Large intestine (tissue), 3 donors: ENCODE results near the gene TULP4. TPM values are rescaled to one million over a fixed set of nuclear protein-coding genes. Genes with fewer than 3 reads are reported as not detected.
A peak's percentile ranks its signal among the peaks of the same experiment; 100 is the strongest.
"Not testable (repeated sequence)": the region's sequence is repeated elsewhere in the genome, so short reads cannot be mapped to it uniquely, and the experiment has no call there.

Experiments
- DNase-seq, 2 donors: peaks; one replicate each; pipeline versions ENCODE4 v3.0.0 to v3.0.0-alpha.2; 2013
- H3K27ac ChIP-seq: one replicate; pipeline ENCODE4 v1.5.1; 2013; ENCODE audit warnings: low read length
- H3K27me3 ChIP-seq: 2 replicates; pipeline ENCODE4 v1.6.1; 2013; ENCODE audit warnings: low read length; ENCODE audit not compliant: control insufficient read depth, insufficient read depth
- H3K36me3 ChIP-seq: 2 replicates; pipeline ENCODE4 v1.6.1; 2013; ENCODE audit warnings: low read length; ENCODE audit not compliant: control insufficient read depth, insufficient read depth
- H3K4me1 ChIP-seq: one replicate; pipeline ENCODE4 v1.6.1; 2013; ENCODE audit warnings: low read length; ENCODE audit not compliant: control insufficient read depth, insufficient read depth
- H3K4me3 ChIP-seq: one replicate; pipeline ENCODE4 v1.5.1; 2013; ENCODE audit warnings: low read length
- H3K9me3 ChIP-seq: one replicate; pipeline ENCODE4 v1.6.1; 2013; ENCODE audit warnings: mild to moderate bottlenecking, low read depth, low read length, moderate library complexity; ENCODE audit not compliant: control insufficient read depth
- WGBS: methylation state at CpG from one replicate; pipeline ENCODE4 v1.1.5; 2013; ENCODE audit warnings: low lambda C conversion rate; ENCODE audit not compliant: insufficient coverage; 5-methylcytosine and 5-hydroxymethylcytosine counted together
- polyA plus RNA-seq: library from polyadenylated mRNA; unstranded; fragments of 120-200 nt; gene quantifications from one replicate; pipeline ENCODE4 v1.2.1, GENCODE V29; 2013

TULP4 gene
- polyA plus RNA-seq, 1 donor, result 25.8 TPM

GRCh38 chr6:158548418-158549161 is 236.3 kb downstream of the TULP4 start:
- DNase-seq, result no peak
- Histone ChIP-seq H3K36me3 (no peaks in the 10 kb centered on the region), H3K27me3 (peaks cover 3% of the 10 kb centered on the region), H3K9me3 (no peaks in the 10 kb centered on the region), H3K27ac (no peak overlapping the region), H3K4me3 (no peak overlapping the region), H3K4me1 (no peaks in the 10 kb centered on the region)
- 100% methylated on average over 3 of the region's 9 CpGs for WGBS

GRCh38 chr6:158552055-158552795 is 240.0 kb downstream of the TULP4 start:
- H3K4me3 ChIP-seq, result no peak overlapping the region
- 76% methylated on average over 3 of the region's 6 CpGs for WGBS
- no peaks in the 10 kb centered on the region for H3K4me1 ChIP-seq
- H3K27ac ChIP-seq, result no peak overlapping the region
- H3K9me3 ChIP-seq, result no peaks in the 10 kb centered on the region
- no peaks in the 10 kb centered on the region for H3K27me3 ChIP-seq
- DNase-seq, result no peak
- no peaks in the 10 kb centered on the region for H3K36me3 ChIP-seq

- Histone ChIP-seq H3K27me3 (no peaks in the 10 kb centered on the region), H3K27ac (no peak overlapping the region), H3K4me3 (no peak overlapping the region), H3K36me3 (no peaks in the 10 kb centered on the region), H3K4me1 (no peaks in the 10 kb centered on the region), H3K9me3 (no peaks in the 10 kb centered on the region)
- DNase-seq, result no peak
- no CpG with 5 or more reads among the region's 5 CpGs for WGBS
Measured at GRCh38 chr6:158552796-158553138, 240.5 kb downstream of the TULP4 start.

GRCh38 chr6:158554611-158555361 is 242.5 kb downstream of the TULP4 start:
- no peaks in the 10 kb centered on the region for H3K9me3 ChIP-seq
- peaks cover 3% of the 10 kb centered on the region for H3K4me1 ChIP-seq
- no peak overlapping the region for H3K4me3 ChIP-seq
- no peaks in the 10 kb centered on the region for H3K36me3 ChIP-seq
- no peaks in the 10 kb centered on the region for H3K27me3 ChIP-seq
- 83% methylated on average over 1 of the region's 4 CpGs for WGBS
- DNase-seq, result no peak
- no peak overlapping the region for H3K27ac ChIP-seq

GRCh38 chr6:158556113-158556512 is 243.8 kb downstream of the TULP4 start:
- H3K36me3 ChIP-seq, result no peaks in the 10 kb centered on the region
- WGBS, result 88% methylated on average over 3 of the region's 7 CpGs
- no peak overlapping the region for H3K4me3 ChIP-seq
- H3K9me3 ChIP-seq, result no peaks in the 10 kb centered on the region
- no peaks in the 10 kb centered on the region for H3K27me3 ChIP-seq
- no peak for DNase-seq
- H3K27ac ChIP-seq, result no peak overlapping the region
- peaks cover 6% of the 10 kb centered on the region for H3K4me1 ChIP-seq

GRCh38 chr6:158557110-158557509 is 244.8 kb downstream of the TULP4 start:
- H3K27me3 ChIP-seq, H3K4me3 ChIP-seq, H3K27ac ChIP-seq, H3K9me3 ChIP-seq, DNase-seq, H3K36me3 ChIP-seq: not testable (repeated sequence)
- WGBS, result no CpG with 5 or more reads among the region's 3 CpGs
- H3K4me1 ChIP-seq, result peaks cover 16% of the 10 kb centered on the region

- no peaks in the 10 kb centered on the region for H3K27me3 ChIP-seq
- H3K4me3 ChIP-seq, result no peak overlapping the region
- H3K4me1 ChIP-seq, result peaks cover 17% of the 10 kb centered on the region
- no peak for DNase-seq
- no peaks in the 10 kb centered on the region for H3K9me3 ChIP-seq
- H3K27ac ChIP-seq, result no peak overlapping the region
- WGBS, result no CpG with 5 or more reads among the region's 5 CpGs
- H3K36me3 ChIP-seq, result no peaks in the 10 kb centered on the region
Measured at GRCh38 chr6:158557927-158558326, 245.7 kb downstream of the TULP4 start.

- no peak for DNase-seq
- 100% methylated on average over 2 of the region's 14 CpGs for WGBS
- H3K27me3 ChIP-seq, result no peaks in the 10 kb centered on the region
- H3K4me1 ChIP-seq, result peaks cover 17% of the 10 kb centered on the region
- no peak overlapping the region for H3K4me3 ChIP-seq
- no peaks in the 10 kb centered on the region for H3K36me3 ChIP-seq
- no peaks in the 10 kb centered on the region for H3K9me3 ChIP-seq
- no peak overlapping the region for H3K27ac ChIP-seq
Measured at GRCh38 chr6:158558415-158559306, 246.4 kb downstream of the TULP4 start.

- Histone ChIP-seq H3K4me3 (peak overlapping the region; percentile 64), H3K27me3 (no peaks in the 10 kb centered on the region), H3K27ac (peak overlapping the region; percentile 58), H3K4me1 (peaks cover 17% of the 10 kb centered on the region), H3K36me3 (no peaks in the 10 kb centered on the region), H3K9me3 (no peaks in the 10 kb centered on the region)
- DNase-seq, result no peak
- no CpG with 5 or more reads among the region's 14 CpGs for WGBS
Measured at GRCh38 chr6:158559338-158559894, 247.2 kb downstream of the TULP4 start.
